NCI-H1417 treated with DMSO at 0.1 percent for 48 hours (cell line): ENCODE data around the gene BAZ2B.

Experiments used
- DNase-seq: peaks from one replicate; lab custom pipeline; 2025; lab: John Stamatoyannopoulos, UW

Gene BAZ2B

DNA sequence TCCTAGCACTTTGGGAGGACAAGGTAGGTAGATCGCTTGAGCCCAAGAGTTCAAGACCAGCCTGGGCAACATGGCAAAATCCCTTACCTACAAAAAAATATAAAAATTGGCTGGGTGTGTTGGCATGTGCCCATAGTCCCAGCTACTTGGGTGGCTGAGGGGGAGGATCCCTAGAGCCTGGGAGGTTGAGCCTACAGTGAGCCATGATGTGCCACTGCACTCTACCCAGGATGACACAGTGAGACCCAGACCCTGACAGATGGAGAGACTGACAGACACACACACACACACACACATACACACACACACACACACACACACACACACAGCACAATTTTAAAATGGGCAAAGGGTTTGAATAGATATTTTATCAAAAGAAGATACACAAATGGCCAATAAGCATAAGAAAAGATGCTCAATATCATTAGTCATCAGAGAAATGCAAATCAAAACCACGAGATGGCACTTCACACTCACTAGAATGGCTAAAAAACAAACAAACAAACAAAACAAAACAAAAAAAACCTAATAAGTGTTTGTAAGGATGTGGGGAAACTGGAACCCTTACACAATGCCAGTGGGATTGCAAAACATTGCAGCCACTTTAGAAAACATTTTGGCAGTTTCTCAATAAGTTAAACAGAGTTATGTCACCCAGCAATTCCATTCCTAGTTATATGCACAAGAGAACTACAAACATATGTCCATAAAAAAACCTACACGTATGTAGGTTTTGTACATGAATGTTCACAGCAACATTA, 42.3 kb downstream of the BAZ2B start:
- no peak for DNase-seq

DNA sequence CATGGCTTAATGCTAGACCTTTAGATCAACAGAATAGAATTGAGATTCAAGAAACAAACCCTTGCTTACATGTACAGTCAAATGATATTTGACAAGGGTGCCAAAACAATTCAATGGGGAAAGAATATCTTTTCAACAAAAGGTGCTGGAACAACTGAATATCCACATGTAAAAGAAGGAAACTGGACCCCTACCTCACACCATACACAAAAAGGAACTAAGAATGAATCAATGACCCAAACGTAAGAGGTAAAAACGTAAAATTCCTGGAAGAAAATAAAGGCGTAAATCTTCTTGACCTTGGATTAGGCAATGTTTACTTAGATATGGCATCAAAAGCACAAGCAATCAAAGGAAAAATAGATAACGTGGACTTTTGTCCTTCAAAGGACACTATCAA, 43.1 kb downstream of the BAZ2B start:
- DNase-seq: no peak

DNA sequence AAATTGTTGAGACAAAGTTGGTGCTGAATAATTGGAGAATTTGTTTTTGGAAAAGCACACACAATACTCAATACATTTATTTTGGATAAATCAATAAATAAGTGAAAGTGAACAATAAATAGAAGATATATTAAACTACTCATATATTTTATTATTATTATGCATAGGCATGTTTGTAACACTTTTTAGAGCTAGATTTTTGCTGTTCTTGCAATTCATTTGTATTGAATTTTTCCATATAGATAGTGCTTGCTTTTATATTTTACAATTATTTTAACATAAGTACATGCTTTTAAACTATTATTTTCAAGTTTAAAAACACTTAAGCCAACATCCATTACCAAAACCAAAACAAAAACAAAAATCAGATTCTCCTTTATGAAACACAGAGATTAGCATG, 43.9 kb downstream of the BAZ2B start:
- DNase-seq: no peak

DNA sequence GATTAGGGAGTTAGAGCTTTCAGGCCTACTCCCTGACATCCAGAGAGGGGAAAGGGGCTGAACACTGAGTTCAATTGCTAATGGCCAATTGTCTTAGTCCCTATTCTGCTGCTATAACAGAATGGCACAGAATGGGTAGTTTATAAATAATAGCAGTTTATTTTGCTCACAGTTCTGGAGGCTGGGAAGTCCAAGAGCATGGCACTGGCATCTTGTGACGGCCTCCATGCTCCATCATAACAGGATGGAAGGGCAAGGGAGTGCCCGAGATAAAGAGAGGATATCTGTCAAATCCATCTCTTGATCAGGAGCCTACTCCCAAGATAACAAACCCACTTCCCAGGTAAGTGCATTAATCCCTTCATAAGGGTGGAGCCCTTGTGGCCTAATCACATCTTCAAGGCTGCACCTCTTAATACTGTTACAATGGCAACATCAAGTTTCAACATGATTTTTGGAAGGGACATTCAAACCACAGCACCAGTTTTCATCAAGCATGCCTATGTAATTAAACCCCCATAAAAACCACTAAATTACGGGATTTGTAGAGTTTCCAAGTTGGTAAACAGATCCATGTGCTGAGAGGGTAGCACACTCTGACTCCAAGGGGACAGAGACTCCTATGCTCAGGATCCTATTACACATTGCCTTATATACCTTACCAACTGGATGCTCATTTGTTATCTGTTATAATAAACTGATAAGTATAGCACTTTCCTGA, 44.6 kb downstream of the BAZ2B start:
- no peak for DNase-seq

DNA sequence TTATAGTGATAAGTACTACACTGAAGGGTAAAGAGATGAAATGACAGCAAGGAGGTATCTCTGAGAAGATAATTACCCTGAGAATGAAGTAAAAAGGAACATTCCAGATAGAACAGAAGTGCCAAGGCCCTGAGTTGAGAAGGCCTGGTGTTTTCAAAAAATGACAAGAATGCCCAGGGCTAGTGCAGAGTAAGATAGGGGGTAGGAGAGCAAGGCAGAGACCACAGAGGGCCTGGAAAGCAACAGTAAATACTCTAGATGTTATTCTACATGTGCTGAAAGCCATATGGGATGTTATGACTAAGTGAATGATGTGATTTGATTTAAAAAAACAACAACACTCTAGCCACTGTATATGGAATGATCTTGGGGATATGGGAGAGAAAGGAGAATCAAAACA, 52.3 kb downstream of the BAZ2B start:
- no peak for DNase-seq

DNA sequence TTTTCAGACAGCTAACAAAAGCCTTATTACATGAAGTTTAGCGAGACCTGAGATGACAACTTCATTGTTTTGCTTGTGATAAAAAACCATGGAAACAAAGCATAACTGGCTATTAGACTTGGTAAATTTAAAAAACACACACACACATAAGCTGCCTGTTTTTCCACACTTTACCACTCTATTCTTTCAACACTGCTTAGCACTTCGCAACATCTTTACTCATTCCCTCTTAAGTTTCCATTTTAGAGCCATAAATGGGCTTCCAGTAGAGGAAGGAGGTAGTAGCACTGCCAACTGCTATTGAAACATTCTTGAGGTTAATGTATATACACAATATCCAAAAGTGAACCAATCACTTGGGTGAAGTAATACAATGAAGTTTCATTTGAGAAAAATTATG, 54.1 kb downstream of the BAZ2B start:
- DNase-seq: no peak

DNA sequence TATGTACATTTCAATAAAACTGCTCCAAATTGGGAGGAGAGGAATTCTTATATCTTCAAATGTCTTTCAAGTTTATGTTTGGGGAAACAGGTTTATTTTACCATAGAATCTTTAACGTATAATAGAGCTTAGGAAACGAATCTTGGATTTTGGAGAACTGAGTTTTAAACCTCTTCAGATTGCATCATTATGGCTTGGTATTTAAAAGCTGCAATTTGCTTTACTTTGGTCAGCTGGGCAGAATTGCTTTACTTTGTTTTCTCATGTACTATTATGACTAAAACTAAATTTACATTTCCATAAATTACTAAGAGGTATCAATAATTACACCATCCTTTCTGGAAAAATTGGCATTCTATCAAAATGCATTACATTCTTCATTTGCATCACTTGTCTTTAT, 54.6 kb downstream of the BAZ2B start:
- DNase-seq: no peak

DNA sequence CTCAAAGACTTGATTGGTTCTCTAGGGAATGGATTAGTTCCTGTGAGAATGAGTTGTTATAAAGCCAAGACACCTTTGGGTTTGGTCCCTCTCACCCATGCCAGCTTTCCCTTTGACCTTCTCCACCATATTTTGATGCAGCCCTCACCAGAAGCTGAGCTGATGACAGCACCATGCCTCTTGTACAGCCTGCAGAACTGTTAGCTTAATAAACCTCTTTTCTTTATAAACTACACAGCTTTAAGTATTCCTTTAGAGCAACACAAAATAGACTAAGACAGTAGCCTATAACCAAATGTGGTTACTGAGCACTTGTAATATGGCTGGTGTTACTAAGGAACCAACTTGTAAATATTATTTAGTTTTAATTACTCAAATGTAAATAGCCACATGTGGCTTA, 55.1 kb downstream of the BAZ2B start:
- DNase-seq: no peak

DNA sequence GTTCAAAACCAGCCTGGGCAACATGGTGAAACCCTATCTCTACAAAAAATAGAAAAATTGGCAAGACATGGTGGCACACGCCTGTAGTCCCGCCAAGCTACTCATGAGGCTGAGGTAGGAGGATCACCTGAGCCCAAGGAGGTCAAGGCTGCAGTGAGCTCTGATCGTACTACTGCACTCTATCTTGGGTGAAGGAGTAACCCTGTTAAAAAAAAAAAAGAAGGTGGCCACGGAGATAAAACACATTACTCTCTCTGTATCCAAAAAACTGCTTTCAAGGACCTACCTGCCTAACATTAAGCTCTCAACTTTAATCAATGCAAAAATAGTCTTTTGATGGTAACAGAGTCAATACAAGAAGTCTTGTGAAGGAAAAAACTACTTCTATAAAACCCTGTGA, 57.3 kb downstream of the BAZ2B start:
- DNase-seq: no peak

DNA sequence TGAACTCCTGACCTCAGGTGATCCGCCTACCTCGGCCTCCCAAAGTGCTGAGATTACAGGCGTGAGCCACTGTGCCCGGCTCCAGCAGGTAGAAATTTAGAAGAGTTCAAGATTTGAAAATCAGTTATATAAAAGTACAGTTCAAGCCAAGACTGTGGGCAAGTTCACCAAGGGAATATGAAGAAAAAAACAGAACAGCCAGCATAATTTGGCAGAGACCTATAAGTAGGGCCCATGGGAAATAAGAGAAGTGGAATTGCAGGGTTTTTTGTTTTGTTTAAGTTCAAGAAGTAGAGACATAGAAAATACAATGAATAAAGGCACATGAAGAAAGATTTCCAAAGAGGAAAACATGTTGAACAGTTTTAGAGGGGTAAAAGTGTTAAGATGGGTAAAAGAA, 57.9 kb downstream of the BAZ2B start:
- DNase-seq: no peak

DNA sequence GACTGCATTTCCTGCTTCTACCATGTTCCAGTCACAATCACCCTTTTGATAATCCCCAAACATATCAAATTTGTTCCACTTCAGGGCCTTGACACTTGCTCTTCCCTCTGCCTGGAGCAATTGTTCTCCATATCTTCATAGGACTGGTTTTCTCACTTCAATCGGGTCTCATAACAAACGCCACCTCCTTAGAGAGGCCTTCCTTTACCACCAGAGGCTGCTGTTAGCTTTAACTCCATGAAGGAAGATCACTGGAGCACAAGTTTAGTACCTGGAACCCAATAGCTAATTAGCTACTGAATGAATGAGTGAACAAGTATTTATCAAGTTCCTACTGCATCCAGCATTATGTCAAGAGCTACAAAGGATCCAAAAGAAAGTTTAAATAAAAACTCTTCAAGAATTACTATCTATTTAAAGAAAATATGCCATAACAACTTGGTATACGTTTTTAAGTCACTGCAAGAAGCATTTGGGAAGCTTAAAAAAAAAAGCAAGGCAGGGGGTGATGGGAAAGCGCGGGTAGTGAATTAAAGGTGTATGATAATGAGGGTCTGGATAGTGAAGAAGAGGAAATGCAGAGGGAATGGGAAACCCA, 58.8 kb downstream of the BAZ2B start:
- no peak for DNase-seq

DNA sequence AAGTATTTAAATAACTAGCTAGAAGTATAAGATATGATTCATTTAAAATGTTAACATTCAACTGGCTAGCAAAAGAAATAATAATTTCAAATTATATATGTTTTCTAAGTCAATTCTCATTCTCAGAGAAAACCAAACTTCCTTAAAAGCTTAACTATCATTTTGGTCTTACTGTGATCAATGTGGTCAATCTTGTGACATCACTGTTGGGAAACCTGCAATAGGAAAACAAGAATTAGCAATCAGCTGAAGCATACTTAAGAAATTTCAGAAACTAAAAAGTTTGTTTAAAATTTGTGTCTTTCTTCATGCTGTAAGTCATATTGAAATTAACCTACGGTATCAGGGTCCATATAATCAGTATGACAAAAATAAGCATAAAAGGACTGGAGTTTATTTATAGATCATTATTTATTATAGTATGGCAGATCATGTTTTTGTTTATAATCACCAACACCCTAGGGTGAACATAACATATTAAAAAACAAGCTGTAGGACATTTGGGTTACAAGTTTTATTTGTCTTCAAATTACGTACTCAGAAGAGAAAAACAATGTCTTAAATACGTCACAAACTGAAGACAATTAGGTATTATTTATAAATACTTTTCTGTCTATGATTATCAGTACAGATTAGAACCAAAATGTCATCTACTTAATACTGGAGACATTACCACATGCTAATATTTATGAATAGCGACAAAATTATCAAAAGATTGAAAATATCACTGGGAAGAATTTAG, 60.5 kb downstream of the BAZ2B start:
- no peak for DNase-seq

DNA sequence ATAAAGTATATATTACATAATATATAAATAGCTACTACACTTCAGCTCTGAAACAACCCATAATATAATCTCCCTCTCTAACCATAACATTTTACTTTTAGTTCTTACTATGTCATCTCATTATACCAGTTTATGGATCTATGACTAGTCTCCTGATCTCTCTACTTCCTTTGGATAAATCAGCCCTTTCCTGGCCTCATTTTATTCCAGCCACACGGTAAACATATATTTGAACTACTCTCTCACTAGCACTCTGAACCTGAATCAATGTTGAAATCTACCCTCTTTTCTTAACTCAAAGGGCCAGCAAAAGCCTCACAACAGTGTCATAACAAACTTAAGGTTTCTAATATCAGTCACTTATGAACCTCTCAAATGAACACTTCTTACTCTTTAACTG, 62.6 kb downstream of the BAZ2B start:
- DNase-seq: no peak

DNA sequence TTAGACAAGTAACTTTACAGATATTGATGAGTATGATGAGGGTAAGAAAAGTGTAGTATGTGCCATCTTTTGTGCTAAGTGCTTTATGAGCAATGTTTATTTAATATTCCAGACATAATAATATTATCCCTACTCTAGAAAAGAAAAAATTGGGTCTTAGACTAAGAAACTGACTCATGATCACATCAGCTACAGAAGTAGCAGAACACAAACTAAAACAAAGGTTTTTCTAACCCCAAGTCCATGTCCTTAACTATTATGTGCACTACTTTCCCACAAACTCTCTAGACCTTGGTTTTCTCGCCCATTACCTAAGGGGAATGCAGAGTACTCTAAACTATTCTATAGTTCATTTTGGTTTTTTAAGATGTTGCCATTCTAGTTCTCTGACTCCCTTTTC, 64.5 kb downstream of the BAZ2B start:
- no peak for DNase-seq

DNA sequence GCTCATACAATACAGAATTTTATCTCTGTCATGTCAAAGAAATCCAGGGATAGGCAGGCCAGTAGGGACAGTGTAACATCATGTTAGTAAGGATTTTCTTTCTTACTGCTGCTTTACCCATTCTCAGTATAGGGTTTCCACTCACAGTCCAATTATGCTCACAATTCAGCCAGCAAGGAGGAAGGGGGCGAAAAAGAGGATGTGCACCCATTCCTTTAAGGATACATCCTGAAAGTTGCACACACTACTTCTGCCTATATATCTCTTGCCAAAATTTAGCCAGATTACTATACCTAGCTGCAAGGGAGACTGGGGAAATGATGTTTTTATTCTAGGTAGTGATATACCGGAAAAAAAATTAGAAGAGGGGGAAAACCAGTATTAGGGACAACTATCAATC, 66.1 kb downstream of the BAZ2B start:
- no peak for DNase-seq

DNA sequence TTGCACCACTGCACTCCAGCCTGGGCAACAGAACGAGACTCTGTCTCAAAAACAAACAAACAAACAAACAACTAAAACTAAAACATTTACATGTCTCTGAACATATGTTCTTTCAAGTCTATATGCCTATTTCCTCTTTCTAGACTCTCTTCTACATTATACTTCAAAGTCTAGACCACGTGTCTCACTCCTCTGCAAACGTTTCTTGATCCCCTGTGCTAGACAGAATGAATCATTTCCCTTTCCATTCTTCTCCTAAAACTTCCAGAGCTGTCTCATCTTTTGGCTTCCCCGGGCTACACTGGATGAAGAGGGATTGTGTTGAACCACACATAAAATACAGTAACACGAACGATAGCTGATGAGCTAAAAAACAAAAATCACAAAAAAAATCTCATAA, 67.1 kb downstream of the BAZ2B start:
- DNase-seq: no peak

DNA sequence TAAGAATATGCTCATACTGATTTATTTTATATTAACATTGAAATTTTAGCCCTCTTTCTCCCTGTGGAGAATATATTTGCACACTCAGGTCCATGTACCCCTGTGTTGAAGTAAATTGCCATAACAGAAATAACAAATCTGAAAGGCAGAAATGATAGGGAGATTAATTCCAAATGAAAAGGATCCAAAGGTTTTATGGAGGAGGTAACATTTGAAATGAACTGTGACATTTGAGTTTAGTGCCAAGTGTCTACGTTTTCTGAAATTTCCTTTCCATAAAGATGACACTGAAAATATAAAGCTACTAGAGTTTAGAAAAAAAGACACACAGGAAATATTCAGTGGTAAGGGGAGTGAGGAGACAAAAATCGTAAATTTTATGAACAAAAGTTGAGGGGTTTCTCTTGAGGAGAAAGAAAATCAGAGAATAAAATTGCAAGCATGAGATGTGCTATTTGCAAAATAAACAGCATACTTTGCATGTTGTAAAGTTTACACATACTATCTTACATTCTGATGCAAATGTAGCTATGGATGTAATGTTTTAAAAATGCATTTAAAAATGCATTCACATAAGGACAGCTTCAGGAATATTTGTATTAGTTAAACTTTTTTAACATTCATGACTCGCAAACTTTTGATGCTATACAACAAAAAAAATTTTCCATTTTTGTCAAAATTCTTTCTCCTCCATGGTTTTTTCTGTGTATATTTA, 69.5 kb downstream of the BAZ2B start:
- no peak for DNase-seq

DNA sequence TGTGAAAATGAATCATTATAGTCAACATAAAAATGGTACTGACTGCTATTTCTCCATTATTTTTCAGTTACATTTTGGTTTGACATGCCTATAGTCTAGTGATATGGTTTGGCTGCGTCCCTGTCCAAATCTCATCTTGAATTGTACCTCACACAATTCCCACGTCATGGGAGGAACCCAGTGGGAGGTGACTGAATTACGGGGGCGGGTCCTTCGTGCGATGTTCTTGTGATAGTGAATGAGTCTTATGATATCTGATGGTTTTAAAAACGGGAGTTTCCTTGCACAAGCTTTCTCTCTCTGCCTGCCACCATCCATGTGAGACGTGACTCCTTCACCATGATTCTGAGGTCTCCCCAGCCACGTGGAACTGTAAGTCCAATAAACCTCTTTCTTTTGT, 70.3 kb downstream of the BAZ2B start:
- DNase-seq: no peak

DNA sequence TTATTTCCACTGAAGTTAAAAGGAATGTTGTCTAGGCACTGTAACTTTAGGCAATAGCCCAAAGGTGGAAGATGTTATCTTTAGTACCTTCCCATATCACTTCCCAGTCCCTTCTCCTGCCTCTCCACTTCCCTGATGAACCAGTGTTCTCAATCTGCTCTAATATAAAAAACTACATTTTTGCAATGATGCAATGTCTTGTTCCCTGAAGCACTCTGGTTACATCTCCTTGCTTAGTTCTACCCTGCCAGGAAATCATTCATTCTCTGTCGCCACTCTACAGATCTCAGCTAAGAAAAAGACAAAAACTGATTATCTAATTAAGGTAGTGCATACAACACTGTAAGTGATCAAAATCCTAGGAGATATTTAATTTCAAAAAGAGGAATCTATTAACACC, 71.3 kb downstream of the BAZ2B start:
- DNase-seq: no peak

DNA sequence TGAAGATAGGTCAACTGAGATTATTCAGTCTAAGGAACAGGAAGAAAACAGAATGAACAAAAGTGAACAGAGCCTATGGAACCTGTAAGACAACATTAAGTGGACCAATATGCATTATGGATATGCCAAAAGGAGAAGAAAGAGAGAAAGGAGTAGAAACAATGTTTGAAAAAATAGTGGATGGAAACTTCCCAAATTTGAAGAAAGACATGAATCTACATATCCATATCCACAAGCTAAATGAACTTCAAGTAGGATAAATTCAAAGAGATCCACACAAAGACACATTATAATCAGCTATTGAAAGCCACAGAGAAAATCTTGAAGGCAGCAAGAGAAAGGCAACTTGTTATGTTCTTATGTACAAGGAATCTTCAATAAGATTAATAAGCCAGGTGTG, 74.2 kb downstream of the BAZ2B start:
- DNase-seq: no peak

DNA sequence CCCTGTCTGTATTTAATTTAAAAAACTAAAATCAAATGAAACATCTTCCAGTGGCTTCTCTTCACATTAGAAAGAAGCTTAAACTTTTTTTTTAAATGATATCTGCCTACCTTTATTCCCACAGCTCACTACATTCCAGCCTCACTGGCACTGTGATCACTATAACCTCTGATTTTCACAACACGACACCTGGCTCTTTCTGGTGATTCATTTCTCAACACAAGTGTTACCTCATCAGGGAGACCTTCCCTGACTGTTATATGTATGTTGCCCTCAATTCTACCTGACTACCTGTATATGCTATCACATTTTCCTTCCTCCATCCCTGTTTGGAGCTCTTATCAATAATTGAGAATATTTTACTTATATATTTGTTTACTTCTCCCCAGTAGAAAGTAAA, 76.6 kb downstream of the BAZ2B start:
- no peak for DNase-seq

DNA sequence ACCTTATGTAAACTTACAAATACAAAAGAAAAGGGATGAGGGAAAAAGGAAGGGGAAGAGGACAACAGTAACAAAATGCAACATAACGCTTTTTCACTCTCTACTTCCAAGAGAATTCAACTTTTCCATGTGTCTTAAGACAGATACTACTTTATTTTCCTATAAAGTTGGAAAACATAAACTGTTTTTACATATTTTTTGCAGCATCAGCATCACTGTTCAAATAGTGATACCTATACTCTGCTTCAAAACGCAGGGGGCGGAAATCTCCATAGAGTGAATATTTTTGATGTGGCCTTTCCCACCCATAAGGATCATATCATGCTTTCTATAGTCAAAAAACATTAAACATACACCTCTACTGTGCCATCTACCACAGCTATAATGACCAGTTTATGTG, 77.5 kb downstream of the BAZ2B start:
- no peak for DNase-seq
